Lower lobe of right lung (tissue), 2 donors: ENCODE measurements around the gene IGFBP2. TPM values are rescaled to one million over a fixed set of nuclear protein-coding genes. Genes with fewer than 3 reads are reported as not detected.
A peak's percentile ranks its signal among the peaks of the same experiment; 100 is the strongest.

ENCODE experiments used
- ATAC-seq, 2 donors: fragments of 200-7000 bp; cut with Tn5 transposase; one replicate each; pipeline ENCODE4 v1.9.1; 2020 to 2022; ENCODE audit warnings: mild to moderate bottlenecking in 2 of 2, moderate library complexity in 2 of 2
- DNase-seq: peaks from one replicate; pipeline ENCODE4 v3.0.0-alpha.2; 2020
- H3K27ac ChIP-seq: fragments of 200-600 bp; one replicate; pipeline ENCODE4 v1.8.0; 2022
- H3K27me3 ChIP-seq: fragments of 200-600 bp; one replicate; pipeline ENCODE4 v1.8.0; 2022; ENCODE audit warnings: low read depth
- H3K36me3 ChIP-seq: fragments of 200-600 bp; one replicate; pipeline ENCODE4 v1.8.0; 2022; ENCODE audit warnings: mild to moderate bottlenecking
- H3K4me1 ChIP-seq: fragments of 200-600 bp; one replicate; pipeline ENCODE4 v1.8.0; 2022
- H3K4me3 ChIP-seq: fragments of 200-600 bp; one replicate; pipeline ENCODE4 v1.8.0; 2022; ENCODE audit warnings: mild to moderate bottlenecking
- H3K9me3 ChIP-seq: fragments of 200-600 bp; one replicate; pipeline ENCODE4 v1.8.0; 2022
- intact Hi-C: fragments of 100-400 bp; cut with DNase I; formaldehyde crosslinking; loops from one replicate; pipeline ENCODE4 v1.11.0; 2022
- total RNA-seq: library from RNA; stranded (reverse); fragmentation: NEBNext Ultra II Directional; extraction: Animal tissue kit (Norgen Biotek cat#: 25700); gene quantifications from one replicate; pipeline ENCODE4 v1.2.1, GENCODE V29; 2021
- TF ChIP-seq, protein P1 (sequence below): fragments of 200-600 bp; IDR thresholded peaks from one replicate; pipeline ENCODE4 v1.8.0; 2022; ENCODE audit warnings: antibody characterized with exemption, mild to moderate bottlenecking
- donor health status: DM: no; HTN: yes; CAD: no; lungs with severe emphysema.

The IGFBP2 gene
- total RNA-seq, 1 donor from 2014 or later = 37.7 TPM

DNA sequence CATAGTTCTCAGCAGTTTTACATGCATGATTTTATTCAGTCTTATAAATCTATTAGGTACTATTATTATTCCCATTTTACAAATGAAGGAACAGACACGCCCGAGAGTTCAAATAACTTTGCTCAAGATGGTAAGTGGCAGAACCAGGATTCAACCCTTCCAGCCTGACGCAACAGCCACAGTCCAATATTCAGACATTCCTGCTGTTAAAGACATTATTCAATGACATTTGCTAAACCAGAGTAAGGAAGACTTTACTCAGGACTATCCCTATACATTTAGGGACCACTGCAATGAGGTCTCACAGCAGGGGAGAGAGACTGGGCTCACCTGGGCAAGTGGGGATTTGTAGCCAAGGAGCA is 29.4 kb upstream of the IGFBP2 start:
- DNase-seq = no peak
- TF ChIP-seq, protein P1, sequence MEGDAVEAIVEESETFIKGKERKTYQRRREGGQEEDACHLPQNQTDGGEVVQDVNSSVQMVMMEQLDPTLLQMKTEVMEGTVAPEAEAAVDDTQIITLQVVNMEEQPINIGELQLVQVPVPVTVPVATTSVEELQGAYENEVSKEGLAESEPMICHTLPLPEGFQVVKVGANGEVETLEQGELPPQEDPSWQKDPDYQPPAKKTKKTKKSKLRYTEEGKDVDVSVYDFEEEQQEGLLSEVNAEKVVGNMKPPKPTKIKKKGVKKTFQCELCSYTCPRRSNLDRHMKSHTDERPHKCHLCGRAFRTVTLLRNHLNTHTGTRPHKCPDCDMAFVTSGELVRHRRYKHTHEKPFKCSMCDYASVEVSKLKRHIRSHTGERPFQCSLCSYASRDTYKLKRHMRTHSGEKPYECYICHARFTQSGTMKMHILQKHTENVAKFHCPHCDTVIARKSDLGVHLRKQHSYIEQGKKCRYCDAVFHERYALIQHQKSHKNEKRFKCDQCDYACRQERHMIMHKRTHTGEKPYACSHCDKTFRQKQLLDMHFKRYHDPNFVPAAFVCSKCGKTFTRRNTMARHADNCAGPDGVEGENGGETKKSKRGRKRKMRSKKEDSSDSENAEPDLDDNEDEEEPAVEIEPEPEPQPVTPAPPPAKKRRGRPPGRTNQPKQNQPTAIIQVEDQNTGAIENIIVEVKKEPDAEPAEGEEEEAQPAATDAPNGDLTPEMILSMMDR = no peak
- H3K9me3 ChIP-seq = no peaks in the 10 kb centered on the region
- no peak overlapping the region for H3K4me3 ChIP-seq
- no peak overlapping the region for H3K27ac ChIP-seq
- no peak for ATAC-seq
- H3K27me3 ChIP-seq = no peaks in the 10 kb centered on the region
- H3K36me3 ChIP-seq = no peaks in the 10 kb centered on the region
- intact Hi-C loops = no loop called here
- peaks cover 4% of the 10 kb centered on the region for H3K4me1 ChIP-seq

GRCh38 chr2:216604458-216604857 is 28.8 kb upstream of the IGFBP2 start:
- TF ChIP-seq, protein P1 = no peak
- Histone ChIP-seq H3K4me1 (peaks cover 4% of the 10 kb centered on the region), H3K27me3 (no peaks in the 10 kb centered on the region), H3K4me3 (no peak overlapping the region), H3K9me3 (no peaks in the 10 kb centered on the region), H3K36me3 (no peaks in the 10 kb centered on the region), H3K27ac (no peak overlapping the region)
- intact Hi-C loops = no loop called here
- no peak for DNase-seq
- ATAC-seq = no peak

GRCh38 chr2:216606551-216607276 is 26.5 kb upstream of the IGFBP2 start:
- Histone ChIP-seq H3K27me3 (no peaks in the 10 kb centered on the region), H3K36me3 (no peaks in the 10 kb centered on the region), H3K4me3 (no peak overlapping the region), H3K9me3 (no peaks in the 10 kb centered on the region), H3K27ac (no peak overlapping the region), H3K4me1 (peaks cover 4% of the 10 kb centered on the region)
- TF ChIP-seq, protein P1 = no peak
- DNase-seq (no peak), ATAC-seq (peak; percentile 29 to 52)
- intact Hi-C loops = no loop called here

DNA sequence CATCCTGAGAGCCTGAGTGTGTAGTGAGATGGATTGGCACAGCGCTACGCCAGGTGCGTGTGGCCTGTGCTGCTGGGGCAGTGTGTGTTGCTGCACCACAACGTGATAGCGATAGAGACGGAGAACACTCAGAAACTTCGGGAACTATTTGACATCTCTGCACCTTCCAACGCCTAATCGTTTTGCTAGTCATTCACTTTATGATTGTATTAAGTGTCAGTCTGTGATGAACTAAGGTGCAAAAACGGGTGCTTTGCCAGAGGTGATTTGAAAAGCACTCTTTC is 26.0 kb upstream of the IGFBP2 start:
- TF ChIP-seq, protein P1 = no peak
- intact Hi-C loops = no loop called here
- H3K4me3 ChIP-seq = no peak overlapping the region

DNA sequence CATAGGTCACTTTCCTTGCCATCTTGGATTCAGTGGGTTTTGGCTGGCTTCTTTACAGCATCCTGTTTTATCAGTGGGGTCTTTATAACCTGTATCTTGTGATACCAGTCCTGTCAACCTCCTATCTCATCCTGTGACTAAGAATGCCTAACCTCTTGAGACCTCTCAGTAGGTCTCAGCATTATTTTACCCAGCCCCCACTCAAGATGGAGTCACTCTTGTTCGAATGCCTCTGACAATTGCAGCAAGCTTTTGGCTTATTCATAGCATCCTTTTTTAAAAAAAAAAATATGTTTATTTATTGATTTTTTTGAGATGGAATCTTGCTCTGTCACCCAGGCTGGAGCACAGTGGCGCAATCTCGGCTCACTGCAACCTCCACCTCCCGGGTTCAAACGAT is 24.7 kb upstream of the IGFBP2 start:
- no peak for ATAC-seq

More for the DNA sequence above, 26.0 kb upstream of the IGFBP2 start:
- peak; percentile 56 to 62 for ATAC-seq
- H3K27ac ChIP-seq = no peak overlapping the region
- no peak for DNase-seq
- no peaks in the 10 kb centered on the region for H3K36me3 ChIP-seq
- no peaks in the 10 kb centered on the region for H3K9me3 ChIP-seq
- no peaks in the 10 kb centered on the region for H3K27me3 ChIP-seq
- peaks cover 4% of the 10 kb centered on the region for H3K4me1 ChIP-seq

More for the DNA sequence above, 24.7 kb upstream of the IGFBP2 start:
- Histone ChIP-seq H3K4me1 (peaks cover 4% of the 10 kb centered on the region), H3K4me3 (no peak overlapping the region), H3K27me3 (no peaks in the 10 kb centered on the region), H3K9me3 (no peaks in the 10 kb centered on the region), H3K27ac (no peak overlapping the region), H3K36me3 (no peaks in the 10 kb centered on the region)
- intact Hi-C loops = no loop called here
- TF ChIP-seq, protein P1 = no peak
- no peak for DNase-seq
